Forelimb muscle (tissue), 1 donor: ENCODE measurements around the gene CYB5D1. TPM values are rescaled to one million over a fixed set of nuclear protein-coding genes. Genes with fewer than 3 reads are reported as not detected.
"Not testable (repeated sequence)": the region's sequence is repeated elsewhere in the genome, so short reads cannot be mapped to it uniquely, and the experiment has no call there.

Experiments used
- DNase-seq: peaks from one replicate; pipeline ENCODE4 v3.0.0-alpha.2; 2013; ENCODE audit warnings: low read depth
- polyA plus RNA-seq: library from polyadenylated mRNA; unstranded; fragments of 120-200 nt; gene quantifications from one replicate; pipeline ENCODE4 v1.2.1, GENCODE V29; 2013; ENCODE audit not compliant: insufficient read length

CYB5D1 gene
- polyA plus RNA-seq, result 7.2 TPM

DNA sequence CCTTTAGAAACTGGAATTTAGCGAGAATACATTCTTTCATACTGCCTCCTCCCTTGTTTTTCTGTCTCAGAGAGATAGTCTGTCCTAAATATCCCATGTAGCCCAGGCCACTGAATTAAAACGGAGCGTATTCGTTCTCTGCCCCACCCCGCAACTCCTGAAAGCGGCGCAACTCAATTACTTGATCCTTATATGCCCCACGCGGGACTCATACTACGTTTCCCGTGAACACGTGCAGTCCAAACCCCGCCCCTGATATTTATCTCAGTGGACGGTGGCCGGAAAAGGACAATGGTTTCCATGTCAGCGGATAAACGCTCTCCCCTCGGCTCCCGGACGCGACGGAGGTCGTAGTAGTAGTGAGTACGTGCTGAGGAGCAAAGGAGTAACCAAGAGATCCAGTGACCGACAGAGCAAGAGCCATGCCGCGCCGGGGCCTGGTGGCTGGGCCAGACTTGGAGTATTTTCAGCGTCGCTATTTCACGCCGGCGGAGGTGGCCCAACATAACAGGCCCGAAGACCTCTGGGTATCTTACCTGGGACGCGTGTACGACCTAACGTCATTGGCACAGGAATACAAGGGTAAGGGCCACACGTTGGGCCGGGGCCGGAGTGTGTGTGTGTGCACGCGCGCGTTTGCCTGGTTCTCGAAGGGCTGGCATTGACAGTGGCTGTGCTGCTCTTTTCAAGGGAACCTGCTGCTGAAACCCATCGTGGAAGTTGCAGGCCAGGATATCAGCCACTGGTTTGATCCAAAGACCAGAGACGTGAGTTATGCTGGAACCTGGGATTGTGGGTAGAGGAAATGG is at the start of gene CYB5D1:
Gene CYB5D1 (plus strand): TSS at position 291 of the 809 bp plus-strand sequence. CDS start 132 bp downstream, at position 423.
- no peak for DNase-seq

- DNase-seq, result no peak
These were observed 48.6 kb upstream of the CYB5D1 start for GRCh38 chr17:7809086-7809790.

GRCh38 chr17:7809791-7810343 is 47.9 kb upstream of the CYB5D1 start:
- not testable (repeated sequence) for DNase-seq

DNA sequence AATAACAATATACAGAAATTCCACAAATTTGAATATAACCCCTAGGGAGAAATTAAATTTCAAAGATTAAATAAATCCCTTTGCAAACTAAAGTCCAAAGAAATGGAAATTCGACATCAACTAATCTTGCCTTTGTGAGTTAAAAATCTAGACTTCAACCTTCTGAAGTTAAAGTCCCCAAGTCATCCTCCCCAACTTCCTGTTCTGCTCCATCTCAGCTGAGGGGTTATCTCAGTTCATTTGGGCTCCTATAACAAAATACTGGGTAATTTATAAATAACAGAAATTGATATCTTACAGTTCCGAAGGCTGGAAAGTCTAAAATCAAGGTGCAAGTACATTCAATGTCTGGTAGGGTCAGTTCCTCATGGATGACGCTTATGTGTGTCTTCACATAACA is 46.6 kb upstream of the CYB5D1 start:
- no peak for DNase-seq

DNA sequence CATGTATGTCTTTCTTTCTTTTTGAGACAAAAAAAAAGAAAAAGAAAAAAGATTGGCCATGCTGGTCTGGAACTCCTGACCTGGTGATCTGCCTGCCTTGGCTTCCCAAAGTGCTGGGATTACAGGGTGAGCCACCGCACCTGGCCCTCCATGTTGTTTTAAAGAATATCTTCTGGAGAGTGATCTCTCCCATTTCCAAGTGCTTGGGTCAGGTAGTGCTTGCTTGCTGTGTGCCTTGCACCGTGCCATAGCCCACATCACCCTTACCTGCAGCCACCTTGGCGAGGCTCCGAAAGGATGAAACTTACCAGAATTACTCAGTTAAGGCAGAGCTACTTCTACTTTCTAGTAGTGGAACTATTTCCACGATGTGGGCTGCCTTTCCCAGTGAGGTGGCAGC is 42.8 kb upstream of the CYB5D1 start:
- DNase-seq, result no peak

- no peak for DNase-seq
These were observed 40.7 kb upstream of the CYB5D1 start for GRCh38 chr17:7816926-7817642.

- DNase-seq, result no peak
These were observed 40.2 kb upstream of the CYB5D1 start for GRCh38 chr17:7817643-7817964.

- no peak for DNase-seq
These were observed 39.8 kb upstream of the CYB5D1 start for GRCh38 chr17:7818026-7818425.

DNA sequence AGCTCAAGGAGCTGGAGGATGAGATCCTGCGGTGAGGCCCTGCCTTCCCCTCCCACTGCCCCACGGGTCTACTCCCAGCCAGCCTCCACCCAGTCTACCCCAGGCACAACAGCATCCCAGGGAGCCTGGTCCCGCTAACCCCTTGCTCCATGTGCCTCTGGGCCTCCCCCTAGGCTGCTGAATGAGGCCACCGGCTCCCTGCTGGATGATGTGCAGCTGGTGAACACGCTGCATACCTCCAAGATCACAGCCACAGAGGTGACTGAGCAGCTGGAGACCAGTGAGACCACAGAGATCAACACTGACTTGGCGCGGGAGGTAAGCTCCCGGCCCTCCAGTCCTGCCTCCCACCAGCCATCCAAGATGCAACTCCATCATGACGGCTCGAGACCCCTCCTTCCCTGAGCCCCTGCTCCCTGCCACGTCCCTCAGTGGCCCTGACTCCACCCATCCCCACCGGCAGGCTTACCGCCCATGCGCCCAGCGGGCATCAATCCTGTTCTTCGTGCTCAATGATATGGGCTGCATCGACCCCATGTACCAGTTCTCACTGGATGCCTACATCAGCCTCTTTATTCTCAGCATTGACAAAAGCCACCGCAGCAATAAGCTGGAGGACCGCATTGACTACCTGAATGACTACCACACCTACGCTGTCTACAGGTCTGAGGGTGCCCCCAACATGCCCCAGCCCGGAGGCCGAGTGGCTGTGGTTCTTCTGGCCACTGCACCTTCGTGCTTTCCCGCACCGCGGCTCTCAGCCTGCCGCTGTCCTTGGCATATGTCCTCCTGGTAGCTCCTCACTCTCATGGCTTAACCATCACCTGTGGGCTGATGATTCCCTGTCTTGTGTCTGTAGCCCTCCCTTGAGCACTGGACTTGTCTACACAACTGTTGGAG is 38.8 kb upstream of the CYB5D1 start:
- no peak for DNase-seq

GRCh38 chr17:7820231-7820630 is 37.6 kb upstream of the CYB5D1 start:
- no peak for DNase-seq

GRCh38 chr17:7822126-7822525 is 35.7 kb upstream of the CYB5D1 start:
- no peak for DNase-seq

DNA sequence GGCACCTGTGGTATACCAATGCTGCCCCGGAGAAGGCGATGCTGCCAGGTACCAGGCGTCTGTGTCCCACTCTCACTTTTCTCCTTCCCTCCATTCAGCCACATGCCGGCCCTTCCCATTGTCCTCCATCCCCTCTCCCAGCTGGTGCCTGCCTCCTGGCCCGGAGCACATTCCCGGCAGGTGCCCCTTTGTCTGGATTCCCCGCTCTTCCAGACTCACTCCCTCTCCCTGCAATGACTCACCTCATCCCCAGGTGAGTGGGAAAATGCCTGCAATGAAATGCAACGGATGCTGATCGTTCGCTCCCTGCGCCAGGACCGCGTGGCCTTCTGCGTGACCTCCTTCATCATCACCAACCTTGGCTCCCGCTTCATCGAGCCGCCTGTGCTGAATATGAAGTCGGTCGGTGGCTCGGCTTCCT is 34.2 kb upstream of the CYB5D1 start:
- DNase-seq, result no peak

DNA sequence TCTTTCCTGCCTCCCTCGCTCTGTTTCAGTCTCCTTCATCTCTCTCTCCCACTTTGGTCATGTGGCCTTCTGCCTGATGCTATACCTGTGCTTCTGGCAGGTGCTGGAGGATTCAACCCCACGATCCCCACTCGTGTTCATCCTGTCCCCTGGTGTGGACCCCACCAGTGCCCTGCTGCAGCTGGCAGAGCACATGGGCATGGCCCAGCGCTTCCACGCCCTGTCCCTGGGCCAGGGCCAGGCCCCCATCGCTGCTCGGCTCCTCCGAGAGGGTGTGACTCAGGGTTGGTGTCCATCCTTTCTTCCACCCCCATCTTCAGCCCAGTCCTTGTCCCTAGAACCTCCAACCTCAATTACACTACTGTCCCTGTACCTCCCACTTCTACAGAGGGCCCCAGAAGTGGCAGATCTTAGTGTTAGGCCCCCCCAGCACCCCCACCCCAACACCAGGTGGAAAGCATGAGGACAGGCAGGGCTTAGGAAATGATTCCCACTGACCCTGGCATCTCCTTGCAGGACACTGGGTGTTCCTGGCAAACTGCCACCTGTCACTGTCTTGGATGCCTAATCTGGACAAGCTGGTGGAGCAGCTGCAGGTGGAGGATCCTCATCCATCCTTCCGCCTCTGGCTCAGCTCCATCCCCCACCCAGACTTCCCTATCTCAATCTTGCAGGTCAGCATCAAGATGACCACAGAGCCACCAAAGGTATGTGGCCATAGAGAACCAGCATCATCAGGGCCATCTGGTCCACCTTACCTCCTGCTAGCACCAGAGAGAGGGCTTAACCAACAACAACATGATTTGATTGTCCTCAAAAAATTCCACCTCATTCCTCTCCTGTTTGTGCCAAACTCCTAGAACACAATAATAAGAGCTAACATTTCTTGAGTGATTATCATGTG is 33.5 kb upstream of the CYB5D1 start:
- no peak for DNase-seq

- DNase-seq, result no peak
These were observed 32.4 kb upstream of the CYB5D1 start for GRCh38 chr17:7825206-7825990.

DNA sequence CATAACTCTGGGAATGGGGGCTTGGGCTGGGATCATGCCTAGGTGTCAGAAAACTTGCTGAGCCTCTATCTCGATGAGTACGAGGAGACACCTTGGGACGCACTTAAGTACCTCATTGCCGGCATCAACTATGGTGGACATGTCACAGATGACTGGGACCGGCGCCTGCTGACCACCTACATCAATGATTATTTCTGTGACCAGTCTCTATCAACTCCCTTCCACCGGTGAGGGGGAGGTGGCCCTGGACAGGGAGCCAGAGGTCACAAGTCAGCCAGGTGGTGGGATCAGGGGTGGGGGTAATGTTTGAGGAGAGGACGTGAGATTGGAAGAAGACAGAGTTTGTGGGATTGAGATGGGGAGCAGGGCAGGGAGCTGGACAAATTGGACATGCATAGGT is 27.2 kb upstream of the CYB5D1 start:
- no peak for DNase-seq

GRCh38 chr17:7831233-7831632 is 26.6 kb upstream of the CYB5D1 start:
- DNase-seq, result no peak

DNA sequence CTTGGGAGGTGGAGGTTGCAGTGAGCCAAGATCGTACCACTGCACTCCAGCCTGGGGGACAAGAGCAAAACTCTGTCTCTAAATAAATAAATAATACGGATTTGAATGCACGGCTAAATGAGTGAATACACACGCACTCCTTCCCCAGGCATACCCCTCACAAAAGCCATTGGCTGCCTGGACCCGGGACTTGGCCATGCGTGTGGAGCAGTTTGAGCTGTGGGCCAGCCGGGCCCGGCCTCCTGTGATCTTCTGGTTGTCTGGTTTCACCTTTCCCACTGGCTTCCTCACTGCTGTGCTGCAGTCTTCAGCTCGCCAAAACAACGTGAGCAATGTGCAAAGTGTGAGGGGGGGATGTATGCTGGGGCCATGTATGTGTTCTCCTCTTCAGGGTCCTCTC is 25.4 kb upstream of the CYB5D1 start:
- DNase-seq, result no peak

DNA sequence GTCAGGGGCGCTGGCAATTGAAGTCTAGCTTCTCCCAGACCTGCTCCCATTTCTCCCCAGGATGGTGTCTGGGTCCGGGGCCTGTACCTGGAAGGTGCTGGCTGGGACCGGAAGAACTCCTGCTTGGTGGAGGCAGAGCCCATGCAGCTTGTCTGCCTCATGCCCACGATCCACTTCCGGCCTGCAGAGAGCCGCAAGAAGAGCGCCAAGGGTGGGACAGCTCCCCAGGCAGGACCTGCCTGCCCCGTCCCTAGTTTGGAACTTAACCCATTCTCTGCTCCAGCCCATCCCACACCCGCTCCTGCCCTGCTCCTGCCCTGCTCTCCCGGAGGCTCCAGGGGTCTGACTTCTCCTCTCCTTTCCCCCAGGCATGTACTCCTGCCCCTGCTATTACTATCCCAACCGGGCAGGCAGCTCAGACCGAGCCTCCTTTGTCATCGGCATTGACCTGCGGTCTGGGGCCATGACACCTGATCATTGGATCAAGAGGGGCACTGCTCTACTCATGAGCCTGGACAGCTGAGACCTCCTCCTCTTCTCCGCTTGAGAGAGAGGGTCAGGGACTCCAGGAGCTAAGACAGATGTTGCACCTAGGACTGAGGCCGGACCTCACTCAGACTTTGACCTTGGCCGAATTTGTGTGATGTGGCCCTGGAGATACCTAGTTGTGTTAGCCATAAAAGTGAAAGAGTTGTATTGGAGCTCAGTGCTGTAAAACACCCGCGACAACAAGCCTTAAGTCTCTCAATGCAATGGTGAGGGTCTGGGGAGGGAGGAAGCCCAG is 24.6 kb upstream of the CYB5D1 start:
- DNase-seq, result no peak
